ENCODE results near the gene ASXL2.
"Not testable (repeated sequence)": the region's sequence is repeated elsewhere in the genome, so short reads cannot be mapped to it uniquely, and the experiment has no call there.

Gene ASXL2

GRCh38 chr2:25891672-25892071 is 13.4 kb upstream of the ASXL2 start:
- DNase-seq (ENCODE audit: low spot score), result no peak

- no peak for DNase-seq (ENCODE audit: low spot score)
Observed at GRCh38 chr2:25887624-25888242, 9.4 kb upstream of the ASXL2 start.

- peak; percentile 62 for DNase-seq (ENCODE audit: low spot score)
Observed at GRCh38 chr2:25885933-25886332, 7.6 kb upstream of the ASXL2 start.

- DNase-seq (ENCODE audit: low spot score), result no peak
Observed at GRCh38 chr2:25881764-25882163, 3.5 kb upstream of the ASXL2 start.

- peak; percentile 95 for DNase-seq (ENCODE audit: low spot score)
Observed at GRCh38 chr2:25879133-25879730, 945 bp upstream of the ASXL2 start.

GRCh38 chr2:25877431-25878360 is 591 bp downstream of the ASXL2 start:
- DNase-seq (ENCODE audit: low spot score), result peak; percentile 87

- DNase-seq (ENCODE audit: low spot score), result no peak
Observed at GRCh38 chr2:25872134-25872533, 6.2 kb downstream of the ASXL2 start.

- DNase-seq (ENCODE audit: low spot score), result no peak
Observed at GRCh38 chr2:25867396-25868003, 10.8 kb downstream of the ASXL2 start.

GRCh38 chr2:25856377-25856776 is 21.9 kb downstream of the ASXL2 start:
- no peak for DNase-seq (ENCODE audit: low spot score)

GRCh38 chr2:25855065-25855464 is 23.2 kb downstream of the ASXL2 start:
- DNase-seq (ENCODE audit: low spot score), result no peak

GRCh38 chr2:25854613-25855012 is 23.7 kb downstream of the ASXL2 start:
- DNase-seq (ENCODE audit: low spot score), result no peak

GRCh38 chr2:25853038-25853638 is 25.1 kb downstream of the ASXL2 start:
- DNase-seq (ENCODE audit: low spot score), result no peak

- DNase-seq (ENCODE audit: low spot score), result peak; percentile 76
Observed at GRCh38 chr2:25851740-25852503, 26.4 kb downstream of the ASXL2 start.

- not testable (repeated sequence) for DNase-seq (ENCODE audit: low spot score)
Observed at GRCh38 chr2:25850400-25850799, 27.9 kb downstream of the ASXL2 start.

- DNase-seq (ENCODE audit: low spot score), result not testable (repeated sequence)
Observed at GRCh38 chr2:25849350-25849749, 28.9 kb downstream of the ASXL2 start.

GRCh38 chr2:25845843-25846505 is 32.3 kb downstream of the ASXL2 start:
- DNase-seq (ENCODE audit: low spot score), result no peak

GRCh38 chr2:25844089-25844488 is 34.2 kb downstream of the ASXL2 start:
- DNase-seq (ENCODE audit: low spot score), result no peak

GRCh38 chr2:25842155-25842554 is 36.1 kb downstream of the ASXL2 start:
- DNase-seq (ENCODE audit: low spot score), result no peak

GRCh38 chr2:25838152-25838756 is 40.0 kb downstream of the ASXL2 start:
- DNase-seq (ENCODE audit: low spot score), result no peak

GRCh38 chr2:25835906-25836305 is 42.4 kb downstream of the ASXL2 start:
- no peak for DNase-seq (ENCODE audit: low spot score)
